ENCODE data around the gene PMPCA. TPM values are rescaled to one million over a fixed set of nuclear protein-coding genes. Genes with fewer than 3 reads are reported as not detected.
A peak's percentile ranks its signal among the peaks of the same experiment; 100 is the strongest.

The PMPCA gene
- total RNA-seq, 1 donor from 2014 or later: 38.9 TPM

DNA sequence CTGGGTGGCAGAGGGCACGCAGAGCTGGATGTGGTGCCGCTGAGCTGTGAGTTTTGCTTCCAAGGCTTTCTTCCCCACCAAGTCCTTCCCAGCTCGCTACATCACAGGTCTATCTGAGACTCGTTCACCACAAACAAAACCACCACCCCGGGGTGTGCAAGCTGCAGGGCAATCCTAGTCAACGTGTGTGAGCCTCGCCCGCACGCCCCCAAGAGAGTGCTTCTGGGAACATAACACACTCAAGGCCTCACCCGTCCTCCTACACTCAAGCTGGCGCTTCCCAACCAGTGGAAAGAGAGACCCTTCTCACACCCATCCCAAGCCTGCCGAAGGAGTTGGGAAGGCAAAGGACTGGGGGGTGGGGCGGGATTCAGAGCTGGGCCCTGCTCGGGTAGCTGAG is 21.1 kb upstream of the PMPCA start:
- no peak for DNase-seq (ENCODE audit: low spot score)
- intact Hi-C loops (cut with DNase I): no loop called here
- no peak for ATAC-seq

DNA sequence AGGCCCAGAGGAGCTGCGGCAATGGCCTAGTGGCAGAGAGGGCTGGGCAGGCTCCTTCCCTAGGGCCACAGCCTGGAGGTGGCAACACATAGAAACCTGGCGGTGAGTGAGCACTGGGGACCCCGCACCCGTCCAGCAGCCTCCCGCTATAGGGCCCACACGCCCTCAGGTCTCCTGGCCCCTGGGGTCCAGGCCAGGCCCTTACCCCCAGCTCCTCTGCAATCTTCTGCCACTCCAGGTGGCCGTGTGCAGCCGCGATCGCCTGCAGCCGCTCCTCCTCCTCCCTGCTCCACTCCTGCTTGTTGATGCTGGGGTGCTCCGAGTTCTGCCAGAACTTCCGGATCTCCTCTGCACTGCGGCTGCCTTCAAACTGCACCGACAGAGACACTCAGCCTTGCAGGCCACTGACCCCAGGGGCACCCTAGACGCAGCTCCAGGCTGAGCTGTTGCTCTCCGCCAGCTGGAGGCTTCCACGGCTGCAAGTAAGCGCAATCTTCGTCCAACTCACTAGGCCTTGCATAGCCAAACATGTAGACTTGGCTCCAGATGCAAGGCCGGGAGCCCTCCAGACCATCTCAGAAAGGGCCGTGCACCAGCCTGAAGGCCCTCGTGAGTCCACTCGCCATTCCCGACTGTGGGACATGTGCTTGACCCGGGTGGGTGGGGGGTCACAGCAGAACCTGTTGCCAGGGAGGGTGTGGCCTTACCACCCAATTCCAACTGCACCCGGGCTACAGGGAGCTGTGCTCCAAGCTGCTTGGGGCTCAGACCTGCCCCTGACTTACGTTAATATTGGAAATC is 18.5 kb upstream of the PMPCA start:
- intact Hi-C loops (cut with DNase I): no loop called here
- ATAC-seq (peak; percentile 13), DNase-seq (ENCODE audit: low spot score) (no peak)

DNA sequence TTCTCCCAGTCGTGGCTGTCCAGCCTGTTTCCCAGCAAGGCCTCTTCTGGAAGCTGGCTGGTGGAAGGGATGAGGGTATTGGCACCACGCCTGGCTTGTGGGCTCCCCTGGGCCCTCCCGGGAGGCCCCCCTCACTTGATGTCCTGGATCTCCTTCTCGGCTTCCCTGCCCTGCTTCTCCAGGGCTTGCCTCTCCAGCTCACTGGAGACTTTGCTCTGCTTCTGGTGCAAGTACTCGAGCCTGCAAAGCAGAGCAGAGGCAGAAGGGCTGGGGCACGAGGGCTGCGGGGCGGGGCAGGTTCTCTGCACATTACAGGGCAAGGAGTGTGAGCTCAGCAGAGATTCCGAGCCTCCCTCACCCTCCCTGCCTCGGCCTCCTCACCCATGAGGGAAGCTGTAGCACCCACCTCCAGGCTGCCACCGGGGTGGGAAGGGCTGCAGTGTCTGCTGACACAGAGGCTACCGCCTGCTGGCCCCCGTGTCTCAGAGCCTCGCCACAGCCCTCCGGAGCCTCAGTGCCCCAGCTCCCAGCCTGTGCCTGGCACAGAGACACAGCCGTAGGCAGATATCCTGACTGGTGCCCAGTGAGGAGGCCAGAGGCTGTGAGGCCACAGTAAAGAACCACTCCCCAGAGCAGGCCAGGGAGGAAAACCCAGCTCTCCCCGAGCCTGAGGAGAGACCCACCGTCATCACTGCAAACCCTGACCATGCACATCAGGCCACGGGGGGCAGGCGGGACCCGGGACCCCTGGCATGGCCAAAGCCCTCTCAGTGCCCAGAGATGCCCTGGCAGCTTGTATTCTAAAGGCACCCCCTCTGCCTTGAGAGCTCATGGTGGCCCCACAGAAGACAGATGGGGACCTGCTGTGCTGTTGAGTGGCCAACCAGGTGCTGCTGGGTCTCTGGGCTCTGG is 17.7 kb upstream of the PMPCA start:
- ATAC-seq: peak; percentile 72
- intact Hi-C loops (cut with DNase I): no loop called here
- DNase-seq (ENCODE audit: low spot score): no peak

DNA sequence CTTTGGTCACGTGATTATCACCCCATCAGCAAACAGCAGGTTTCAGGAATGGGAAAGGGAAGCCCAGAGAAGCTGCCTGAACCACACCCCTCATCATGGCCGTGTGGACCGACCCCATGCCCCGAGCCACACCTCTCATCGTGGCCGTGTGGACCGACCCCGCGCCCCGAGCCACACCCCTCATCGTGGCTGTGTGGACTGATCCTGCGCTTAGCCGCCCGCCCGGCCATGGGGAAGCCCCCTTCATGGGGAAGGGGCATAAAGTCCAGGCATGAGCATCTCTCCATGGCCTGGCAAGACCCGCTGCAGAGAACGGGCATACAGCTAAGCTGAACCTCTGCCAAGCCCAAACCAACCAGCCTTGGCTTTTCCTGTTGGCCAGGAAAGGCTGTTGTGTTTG is 16.9 kb upstream of the PMPCA start:
- intact Hi-C loops (cut with DNase I): no loop called here
- DNase-seq (ENCODE audit: low spot score) (no peak), ATAC-seq (no peak)

DNA sequence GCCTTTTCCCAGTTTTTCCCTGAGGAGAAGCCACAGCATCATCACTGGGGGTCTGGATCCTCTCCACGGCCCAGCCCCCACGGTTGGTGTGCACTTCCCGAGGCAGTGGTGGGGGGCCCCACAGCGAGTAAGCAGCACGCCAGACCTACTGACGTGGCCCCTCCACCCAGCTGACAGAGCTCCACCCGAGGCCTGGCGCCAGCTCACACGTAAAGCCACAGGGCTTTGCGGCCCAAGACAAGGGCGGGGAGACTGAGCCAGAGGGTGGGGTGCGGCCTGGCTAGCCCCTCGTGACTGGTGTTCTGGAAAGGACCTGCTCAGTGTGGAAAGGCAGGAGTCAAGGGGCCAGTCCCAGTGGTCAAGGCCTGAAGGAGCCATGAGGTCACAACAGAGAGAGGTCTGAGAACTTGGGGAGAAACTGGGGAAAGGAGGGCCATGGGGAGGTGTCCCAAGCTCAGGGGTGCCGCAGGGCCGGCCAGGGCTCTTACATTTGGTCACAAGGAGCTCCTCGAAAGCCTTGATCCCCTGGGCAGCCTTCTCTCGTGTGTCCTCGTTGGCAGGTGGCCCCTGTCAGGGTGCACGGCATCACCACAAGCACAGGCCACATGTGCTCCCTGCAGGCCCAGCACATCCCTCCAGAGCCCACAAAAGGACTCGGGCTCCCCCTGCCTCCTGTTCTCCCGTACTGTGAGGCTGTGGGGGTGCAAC is 16.0 kb upstream of the PMPCA start:
- DNase-seq (ENCODE audit: low spot score) (no peak), ATAC-seq (no peak)
- intact Hi-C loops (cut with DNase I): no loop called here

DNA sequence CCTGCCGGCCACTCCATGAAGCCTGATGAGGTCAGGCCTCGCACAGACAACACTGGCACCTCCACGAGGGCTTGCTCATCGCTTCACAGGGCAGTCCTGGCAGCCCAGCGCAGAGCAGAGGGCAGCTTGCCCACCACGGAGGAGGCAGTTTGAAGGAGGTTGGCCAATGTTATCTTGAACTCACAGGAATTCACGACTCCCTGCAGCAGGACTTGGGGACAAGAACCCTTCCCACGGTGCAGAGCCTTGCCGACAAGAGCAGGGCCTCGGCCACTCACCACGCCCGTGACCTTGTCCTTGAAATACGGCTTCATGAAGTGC is 15.5 kb upstream of the PMPCA start:
- intact Hi-C loops (cut with DNase I): no loop called here
- ATAC-seq: no peak
- no peak for DNase-seq (ENCODE audit: low spot score)

DNA sequence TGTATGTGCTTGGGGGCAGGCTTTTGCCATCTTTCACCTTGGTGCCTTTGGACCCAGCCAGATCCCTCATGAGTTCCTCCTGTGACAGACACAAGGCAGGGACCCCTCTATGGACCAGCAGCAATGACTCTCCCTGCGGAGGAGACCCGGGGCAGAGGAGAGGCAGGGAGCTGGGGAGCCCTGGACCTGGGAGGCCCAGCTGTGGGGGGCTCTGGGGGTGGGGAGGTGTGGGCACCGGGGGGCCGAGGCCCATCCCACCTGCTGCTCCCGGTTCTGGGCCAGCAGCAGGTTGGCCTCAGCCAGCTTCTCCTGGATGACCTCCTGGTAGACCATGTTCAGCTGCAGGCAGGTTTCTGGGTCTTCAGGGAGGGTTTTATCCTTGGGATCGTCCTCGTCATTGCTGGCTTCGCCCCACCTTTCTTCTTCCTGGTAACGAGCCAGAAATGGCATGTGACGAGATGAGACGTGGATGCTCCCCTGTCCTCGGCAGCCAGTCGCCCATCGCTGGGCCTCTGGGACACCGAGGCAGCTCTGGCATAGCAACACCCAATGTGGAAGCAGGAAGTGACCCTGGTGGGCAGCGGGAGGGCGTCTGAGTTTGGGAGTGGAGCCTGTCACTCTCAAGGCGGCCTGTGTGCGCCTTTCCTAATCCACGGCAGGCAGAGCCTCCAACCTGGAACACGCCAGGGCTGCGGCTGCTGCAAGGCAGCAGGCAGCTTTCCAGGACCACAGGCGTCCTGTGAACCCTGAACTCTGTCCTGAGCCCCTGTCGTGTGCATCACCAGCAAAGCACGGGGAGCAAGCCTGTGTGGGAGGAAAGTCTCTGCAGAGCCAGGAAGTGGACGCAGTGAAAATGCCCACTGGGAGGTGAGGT is 14.9 kb upstream of the PMPCA start:
- ATAC-seq: no peak
- no peak for DNase-seq (ENCODE audit: low spot score)
- intact Hi-C loops (cut with DNase I): no loop called here

DNA sequence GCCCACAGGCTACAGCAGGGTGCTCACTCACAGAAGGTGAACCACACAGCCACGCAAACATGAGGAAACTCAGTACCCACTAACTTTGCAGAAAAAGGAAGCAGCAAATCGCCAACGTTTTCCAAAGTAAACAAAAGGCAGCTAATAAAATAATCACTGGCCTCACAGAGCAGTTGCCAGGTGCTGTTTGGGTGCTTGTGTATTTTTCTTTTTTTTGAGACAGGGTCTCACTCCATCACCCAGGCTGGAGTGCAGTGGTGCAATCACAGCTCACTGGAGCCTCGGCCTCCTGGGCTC is 14.3 kb upstream of the PMPCA start:
- DNase-seq (ENCODE audit: low spot score): no peak
- intact Hi-C loops (cut with DNase I): no loop called here
- no peak for ATAC-seq

DNA sequence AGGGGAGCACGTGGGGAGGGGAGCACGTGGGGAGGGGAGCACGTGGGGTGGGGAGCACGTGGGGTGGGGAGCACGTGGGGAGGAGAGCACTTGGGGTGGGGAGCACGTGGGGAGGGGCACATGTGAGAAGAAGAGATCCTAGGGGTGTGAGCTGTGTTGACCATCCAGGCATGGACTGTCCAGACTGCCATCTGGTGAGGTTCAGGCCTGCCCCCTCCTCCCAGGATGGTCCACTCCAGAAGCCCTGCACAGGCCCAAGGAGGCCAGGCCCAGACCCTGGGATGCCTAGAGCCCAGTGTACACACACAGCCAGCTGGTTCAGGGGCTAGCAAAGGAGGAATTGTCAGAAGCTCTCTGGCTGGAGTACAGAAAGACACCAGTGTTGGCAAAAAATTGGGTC is 12.8 kb upstream of the PMPCA start:
- ATAC-seq (no peak), DNase-seq (ENCODE audit: low spot score) (no peak)
- intact Hi-C loops (cut with DNase I): no loop called here

DNA sequence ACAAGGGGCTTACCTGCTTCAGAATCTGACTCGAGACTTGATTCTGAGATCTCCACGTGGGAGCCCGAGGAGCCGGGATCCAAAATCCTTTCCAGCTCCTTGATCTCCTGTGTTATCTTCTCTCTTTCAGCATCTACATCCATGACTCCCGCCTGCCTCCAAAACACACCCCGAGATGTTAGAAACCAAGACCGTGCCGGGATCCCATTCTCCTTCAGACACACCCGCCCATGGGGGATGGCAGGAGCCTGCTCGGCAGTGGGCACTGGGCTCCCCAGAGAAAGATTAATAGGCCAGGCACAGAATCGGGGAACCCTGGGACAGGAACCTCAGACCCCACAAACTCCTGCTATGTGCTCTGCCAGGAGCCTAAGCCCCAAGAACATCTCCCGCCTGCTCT is 12.2 kb upstream of the PMPCA start:
- intact Hi-C loops (cut with DNase I): no loop called here
- DNase-seq (ENCODE audit: low spot score) (no peak), ATAC-seq (no peak)

DNA sequence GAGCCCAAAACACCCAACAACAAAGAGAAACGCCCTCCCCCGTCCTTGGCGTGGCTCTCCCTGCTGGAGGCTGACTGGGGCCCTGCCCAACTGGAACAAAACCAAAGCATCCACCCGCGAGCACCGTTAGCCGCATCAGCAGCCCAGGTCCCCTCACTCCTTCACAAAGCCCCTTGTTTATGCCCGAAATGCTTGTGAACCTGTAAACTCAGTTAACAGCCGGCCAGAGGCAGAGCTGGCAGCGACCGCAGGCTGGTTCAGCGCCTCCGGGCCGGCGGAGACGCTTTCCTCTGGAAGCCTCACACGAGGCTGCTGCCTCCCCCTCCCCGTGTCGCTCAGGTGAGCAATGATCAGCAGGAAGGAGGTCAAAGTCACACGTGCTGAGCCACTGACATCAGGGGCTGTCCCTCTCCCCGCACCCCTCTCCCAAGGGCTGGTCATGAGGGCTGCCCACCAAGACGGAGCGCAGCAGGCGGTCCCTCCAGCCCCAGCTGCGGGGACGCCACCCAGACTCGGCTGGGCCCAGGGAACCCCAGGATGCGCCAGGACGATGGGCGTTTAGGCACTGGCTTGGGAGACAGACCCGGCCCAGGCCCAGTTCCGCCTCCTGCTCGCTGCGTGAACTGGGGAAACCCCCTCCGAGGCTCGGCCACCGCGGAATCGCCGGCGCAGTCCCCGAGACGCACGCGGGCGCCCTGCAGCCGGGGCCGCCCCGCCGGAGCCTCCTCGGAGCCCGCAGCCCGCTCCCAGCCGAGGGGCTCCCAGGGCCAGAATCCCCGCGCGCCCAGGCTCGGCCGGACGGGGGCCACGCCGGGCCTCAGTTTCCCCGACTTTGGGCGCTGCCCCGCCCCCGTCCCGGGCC is 11.1 kb upstream of the PMPCA start:
- intact Hi-C loops (cut with DNase I): no loop called here
- ATAC-seq: peak; percentile 6
- no peak for DNase-seq (ENCODE audit: low spot score)

DNA sequence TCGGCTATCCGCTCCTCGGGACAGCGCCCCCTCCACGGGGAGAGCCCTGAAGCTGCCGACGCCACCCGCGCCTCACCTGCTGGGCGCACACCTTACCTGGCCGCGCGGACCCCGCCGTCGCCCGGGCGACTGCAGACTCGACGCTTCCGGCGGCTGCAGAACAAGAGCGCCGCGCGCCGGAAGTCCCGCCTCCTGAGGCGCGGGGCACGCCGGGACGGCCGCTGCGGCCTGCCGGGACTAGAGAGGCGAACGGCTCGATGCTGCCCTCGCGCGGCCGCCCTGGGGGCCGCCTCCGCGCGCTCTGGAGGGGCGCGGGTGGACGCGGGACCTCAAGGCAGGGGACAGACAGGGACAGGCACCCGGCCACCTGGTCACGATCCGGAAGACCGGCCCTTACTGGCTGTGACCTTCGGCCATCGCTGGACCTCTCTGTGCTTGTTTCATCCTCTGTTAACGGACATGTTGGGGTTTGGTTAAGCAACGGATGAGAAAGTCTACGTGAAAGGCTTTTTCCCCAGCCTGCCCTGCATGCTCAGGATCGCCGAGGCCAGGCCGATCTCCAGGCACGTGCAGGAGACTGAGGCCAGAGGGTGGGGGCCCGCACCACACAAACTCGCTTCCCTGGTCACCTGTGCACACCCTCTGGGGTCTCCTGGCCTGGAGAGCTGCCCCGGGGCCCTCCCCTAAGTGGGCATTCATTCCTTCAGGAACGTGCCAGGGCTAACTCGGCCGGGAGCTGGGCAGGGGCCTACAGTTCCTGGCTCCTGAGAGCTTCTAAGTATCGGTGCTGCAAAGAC is 10.2 kb upstream of the PMPCA start, which contains the start of gene SNAPC4:
TSS of gene SNAPC4 (minus strand) at position 133 of the 797 bp plus-strand sequence. CDS start 1,742 bp downstream, outside the sequence.
- ATAC-seq (peak; percentile 88), DNase-seq (ENCODE audit: low spot score) (peak; percentile 91)
- intact Hi-C loops (cut with DNase I): no loop called here

DNA sequence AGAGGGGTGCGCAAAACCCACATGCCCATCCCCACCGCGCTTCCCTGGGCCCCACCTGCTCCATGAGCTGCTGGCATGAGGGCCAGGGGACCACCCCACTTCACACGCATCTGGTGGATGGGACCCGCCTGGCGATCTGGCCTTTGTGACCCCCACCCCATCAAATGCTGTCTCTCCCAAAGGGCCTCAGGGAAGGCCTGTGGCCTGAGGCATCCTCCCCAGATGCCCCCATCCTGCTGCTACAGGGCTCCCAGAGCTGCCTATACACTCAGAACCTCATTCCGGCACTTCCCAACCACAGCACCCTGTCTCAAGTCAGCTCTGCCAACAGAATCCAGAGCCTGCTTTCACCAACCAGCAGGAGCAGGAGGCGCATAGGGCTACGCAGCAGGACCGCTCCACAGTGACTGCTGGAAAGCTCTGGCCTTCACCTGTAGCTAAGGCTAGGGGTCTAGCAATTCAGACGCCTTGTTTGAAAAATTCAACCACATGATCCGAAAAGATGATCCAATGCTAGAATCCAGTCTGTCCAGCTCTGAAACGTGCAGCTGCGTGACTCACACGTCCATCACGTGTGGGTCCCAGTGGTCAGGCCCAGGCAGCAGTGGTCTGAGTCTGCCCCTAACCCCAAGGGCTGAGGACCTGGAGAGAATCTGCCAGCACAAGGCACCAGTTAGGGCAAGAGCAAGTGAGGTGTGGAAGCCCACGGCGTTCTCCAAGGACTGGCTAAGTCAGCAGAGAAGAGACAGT is 9.1 kb upstream of the PMPCA start:
- DNase-seq (ENCODE audit: low spot score) (no peak), ATAC-seq (no peak)
- intact Hi-C loops (cut with DNase I): no loop called here

DNA sequence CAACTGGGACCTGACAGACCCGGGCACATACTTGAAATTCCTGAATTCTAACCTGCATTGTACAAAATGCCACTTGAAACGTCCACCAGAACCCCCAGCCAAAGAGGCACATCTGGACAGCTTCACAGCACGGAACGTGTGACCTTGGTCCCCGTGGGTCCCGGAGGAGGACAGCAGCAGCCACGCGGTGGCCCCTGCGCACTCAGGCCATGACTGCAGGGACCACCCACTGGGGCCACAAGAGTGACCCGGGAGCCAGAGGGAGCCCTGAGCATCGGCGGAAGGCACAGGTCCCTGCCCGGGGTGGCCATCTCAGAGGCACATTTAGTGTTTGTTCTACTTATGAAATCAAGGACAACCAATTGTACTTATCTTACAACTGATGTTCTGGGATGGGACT is 8.4 kb upstream of the PMPCA start:
- intact Hi-C loops (cut with DNase I): no loop called here
- ATAC-seq (no peak), DNase-seq (ENCODE audit: low spot score) (no peak)

DNA sequence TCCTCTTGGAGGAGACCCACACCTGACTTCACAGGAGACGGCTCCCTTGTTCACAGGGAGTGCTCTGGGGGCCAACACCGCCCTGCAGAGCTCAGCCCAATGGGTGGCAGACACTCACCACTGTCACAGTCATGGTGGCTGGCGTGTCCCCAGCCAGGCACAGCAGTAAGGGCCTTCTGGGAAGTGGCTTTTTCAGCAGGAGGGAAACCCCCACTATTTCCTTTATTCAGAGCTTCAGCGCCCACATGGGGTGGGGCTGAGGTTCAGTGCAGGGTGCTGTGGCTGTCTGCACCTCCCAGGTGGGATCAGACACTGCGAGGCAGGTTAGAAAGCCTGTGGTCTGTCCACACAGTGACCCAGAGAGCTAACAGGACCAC is 6.9 kb upstream of the PMPCA start:
- intact Hi-C loops (cut with DNase I): no loop called here
- no peak for DNase-seq (ENCODE audit: low spot score)
- ATAC-seq: no peak

DNA sequence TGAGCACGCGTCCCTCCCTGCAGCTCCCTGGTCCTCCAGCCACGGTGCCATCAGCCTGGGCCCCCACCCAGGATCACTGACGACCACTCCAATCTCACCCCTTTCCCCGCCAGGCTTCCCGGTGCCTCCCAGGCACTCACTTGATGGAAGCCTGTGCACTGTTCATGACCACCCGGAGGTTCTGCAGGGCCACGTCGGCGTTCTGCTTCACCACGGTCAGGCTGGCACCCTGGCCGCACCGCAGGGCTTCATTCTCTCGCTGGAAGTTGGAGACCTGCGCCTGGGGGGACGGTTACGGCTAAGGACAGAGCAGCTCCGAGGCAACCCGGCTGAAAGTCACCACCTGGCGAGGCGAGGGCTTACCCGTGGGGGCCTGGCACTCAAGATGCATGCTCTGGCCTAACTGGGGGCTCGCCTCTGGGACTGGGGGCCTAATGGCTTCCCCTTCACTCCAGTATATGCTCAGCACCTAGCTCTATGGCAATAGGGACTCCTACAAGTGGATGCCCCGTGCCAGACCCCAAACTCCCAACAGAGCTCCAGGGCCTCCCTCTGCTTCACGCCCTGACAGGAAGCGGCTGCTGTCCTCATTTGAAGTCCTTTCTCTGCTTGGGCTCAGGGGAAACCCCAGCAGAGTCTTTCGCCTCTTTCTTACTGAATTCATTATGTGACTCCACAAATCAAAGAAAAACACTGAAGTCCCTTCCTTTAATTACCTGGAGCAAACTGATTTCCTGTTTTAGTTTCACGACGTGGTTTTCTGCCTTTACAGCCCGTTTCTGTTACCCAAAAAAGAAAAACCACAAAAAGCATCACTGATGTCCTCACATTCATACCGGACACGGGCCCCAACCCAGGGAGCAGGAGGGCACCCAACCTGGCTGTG is 6.3 kb upstream of the PMPCA start:
- intact Hi-C loops (cut with DNase I): no loop called here
- ATAC-seq: no peak
- no peak for DNase-seq (ENCODE audit: low spot score)
